ENCODE measurements around the gene PEX11G.

DNA sequence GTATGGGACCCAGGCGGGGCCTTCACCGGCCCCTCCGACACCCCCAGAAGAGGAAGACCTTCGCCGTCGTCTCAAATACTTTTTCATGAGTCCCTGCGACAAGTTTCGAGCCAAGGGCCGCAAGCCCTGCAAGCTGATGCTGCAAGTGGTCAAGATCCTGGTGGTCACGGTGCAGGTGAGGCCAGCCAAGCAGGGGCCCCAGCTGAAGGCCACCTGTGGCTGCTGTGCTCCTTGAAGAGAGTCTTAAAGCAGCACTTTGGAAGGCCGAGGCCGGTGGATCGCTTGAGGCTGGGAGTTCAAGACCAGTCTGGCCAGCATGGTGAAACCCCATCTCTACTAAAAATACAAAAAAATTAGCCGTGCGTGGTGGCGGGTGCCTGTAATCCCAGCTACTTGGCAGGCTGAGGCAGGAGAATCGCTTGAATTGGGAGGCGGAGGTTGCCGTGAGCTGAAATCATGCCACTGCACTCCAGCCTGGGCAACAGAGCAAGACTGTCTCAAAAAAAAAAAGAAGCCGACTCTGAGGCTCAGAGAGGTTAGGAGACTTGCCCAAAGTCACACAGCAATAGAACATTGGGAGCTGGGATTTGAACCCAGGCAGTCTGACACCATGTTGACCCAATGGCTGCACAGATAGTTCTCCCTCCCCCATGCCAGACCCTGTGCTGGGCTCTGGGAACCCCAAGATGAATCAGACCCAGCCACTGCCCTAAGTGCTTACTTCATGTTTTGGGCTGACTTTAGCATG, 36.3 kb upstream of the PEX11G start:
- TF ChIP-seq, protein P1, sequence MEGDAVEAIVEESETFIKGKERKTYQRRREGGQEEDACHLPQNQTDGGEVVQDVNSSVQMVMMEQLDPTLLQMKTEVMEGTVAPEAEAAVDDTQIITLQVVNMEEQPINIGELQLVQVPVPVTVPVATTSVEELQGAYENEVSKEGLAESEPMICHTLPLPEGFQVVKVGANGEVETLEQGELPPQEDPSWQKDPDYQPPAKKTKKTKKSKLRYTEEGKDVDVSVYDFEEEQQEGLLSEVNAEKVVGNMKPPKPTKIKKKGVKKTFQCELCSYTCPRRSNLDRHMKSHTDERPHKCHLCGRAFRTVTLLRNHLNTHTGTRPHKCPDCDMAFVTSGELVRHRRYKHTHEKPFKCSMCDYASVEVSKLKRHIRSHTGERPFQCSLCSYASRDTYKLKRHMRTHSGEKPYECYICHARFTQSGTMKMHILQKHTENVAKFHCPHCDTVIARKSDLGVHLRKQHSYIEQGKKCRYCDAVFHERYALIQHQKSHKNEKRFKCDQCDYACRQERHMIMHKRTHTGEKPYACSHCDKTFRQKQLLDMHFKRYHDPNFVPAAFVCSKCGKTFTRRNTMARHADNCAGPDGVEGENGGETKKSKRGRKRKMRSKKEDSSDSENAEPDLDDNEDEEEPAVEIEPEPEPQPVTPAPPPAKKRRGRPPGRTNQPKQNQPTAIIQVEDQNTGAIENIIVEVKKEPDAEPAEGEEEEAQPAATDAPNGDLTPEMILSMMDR (IDR thresholded peaks at IDR 0.05; ENCODE audit: low read depth, low read length, poor library complexity, severe bottlenecking) = no peak
- no peak for TF ChIP-seq EZH2phosphoT487 (IDR thresholded peaks at IDR 0.05; ENCODE audit: borderline replicate concordance, low read length)
